GM06990 (cell line): Measurements from ENCODE around the gene GAK.

ENCODE experiments used
- DNase-seq: peaks from one replicate; pipeline ENCODE4 v3.0.0-alpha.2; 2011; ENCODE audit not compliant: insufficient read length; ENCODE audit errors: extremely low read depth
- H3K27me3 ChIP-seq: replicated peaks from 2 replicates; pipeline ENCODE4 v1.6.0; 2011; ENCODE audit warnings: low read length; ENCODE audit not compliant: control insufficient read depth, insufficient read depth
- H3K36me3 ChIP-seq: 2 replicates; pipeline ENCODE4 v1.5.1; 2011; ENCODE audit warnings: low read length; ENCODE audit not compliant: control insufficient read depth, insufficient read depth
- H3K4me3 ChIP-seq: replicated peaks from 2 replicates; pipeline ENCODE4 v1.5.1; 2011; ENCODE audit warnings: low read depth, mild to moderate bottlenecking, control low read depth, low read length
- CTCF ChIP-seq: IDR thresholded peaks from 2 replicates; pipeline ENCODE4 v1.5.1; 2011; ENCODE audit warnings: low read length, control low read depth, mild to moderate bottlenecking, inconsistent platforms; ENCODE audit not compliant: insufficient read depth, poor library complexity, severe bottlenecking

GAK gene

GRCh38 chr4:964346-965025, 32.4 kb upstream of the GAK start:
- Histone ChIP-seq H3K36me3 (peaks cover 6% of the 10 kb centered on the region), H3K4me3 (no peak overlapping the region), H3K27me3 (no peaks in the 10 kb centered on the region)
- TF ChIP-seq CTCF = no peak
- DNase-seq = no peak

GRCh38 chr4:963276-964225, 31.4 kb upstream of the GAK start:
- Histone ChIP-seq H3K4me3 (no peak overlapping the region), H3K36me3 (peaks cover 6% of the 10 kb centered on the region)

DNA sequence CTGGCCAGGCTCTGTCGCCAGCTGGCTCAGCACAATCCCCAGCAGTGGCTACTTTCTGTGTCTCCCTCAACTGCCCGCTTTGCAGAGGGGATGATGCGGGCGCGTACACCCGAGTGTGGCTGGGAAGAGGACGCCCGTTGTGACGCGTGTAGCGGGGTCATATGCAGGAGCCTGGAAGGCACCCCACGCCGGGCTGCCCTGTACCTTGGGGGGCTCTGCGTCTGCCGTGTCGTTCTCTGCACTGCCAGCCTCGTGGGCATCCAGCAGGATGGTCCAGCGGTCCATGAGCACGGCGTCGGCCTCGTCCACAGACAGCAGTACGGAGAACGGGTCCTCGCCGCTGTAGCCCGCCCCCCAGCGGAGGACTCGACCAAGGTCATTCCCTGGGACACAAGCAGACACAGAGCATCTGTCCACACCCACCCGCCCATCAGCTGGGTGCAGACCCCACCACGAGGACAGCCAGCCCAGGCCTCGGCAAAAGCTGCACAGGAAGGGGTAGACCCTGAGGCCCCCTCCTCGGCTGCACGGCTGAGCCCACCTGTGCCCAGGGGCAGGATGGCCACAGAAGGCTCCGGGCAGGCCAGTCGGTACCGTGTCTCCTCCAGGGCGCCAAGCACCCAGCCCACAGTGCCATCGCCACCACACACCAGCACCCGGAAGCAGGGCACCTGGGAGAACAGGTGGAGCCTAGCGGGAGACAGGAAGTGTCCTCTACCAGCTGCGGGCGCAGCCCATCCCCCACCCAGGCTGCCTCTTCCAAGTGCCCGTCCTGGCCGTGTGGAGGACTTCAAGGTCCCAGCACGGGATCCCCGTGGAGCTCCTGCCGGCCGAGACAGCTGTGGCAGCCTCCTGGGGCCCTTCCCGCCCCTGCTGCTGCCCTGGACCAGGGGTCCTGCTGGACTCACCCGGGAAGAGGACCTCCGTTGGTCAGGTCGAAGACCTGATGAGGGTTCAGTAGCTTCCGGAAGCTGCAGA, 30.4 kb upstream of the GAK start:
- TF ChIP-seq CTCF = no peak
- Histone ChIP-seq H3K4me3 (no peak overlapping the region), H3K36me3 (peaks cover 8% of the 10 kb centered on the region), H3K27me3 (no peaks in the 10 kb centered on the region)
- DNase-seq = no peak

More at GRCh38 chr4:963276-964225, 31.4 kb upstream of the GAK start:
- DNase-seq = no peak
- TF ChIP-seq CTCF = no peak
- H3K27me3 ChIP-seq = no peaks in the 10 kb centered on the region

GRCh38 chr4:961351-962230, 29.5 kb upstream of the GAK start:
- no peaks in the 10 kb centered on the region for H3K27me3 ChIP-seq
- no peak for DNase-seq
- TF ChIP-seq CTCF = no peak
- no peak overlapping the region for H3K4me3 ChIP-seq
- H3K36me3 ChIP-seq = peaks cover 8% of the 10 kb centered on the region
